ENCODE data around the gene ASPHD1.

ASPHD1 gene

DNA sequence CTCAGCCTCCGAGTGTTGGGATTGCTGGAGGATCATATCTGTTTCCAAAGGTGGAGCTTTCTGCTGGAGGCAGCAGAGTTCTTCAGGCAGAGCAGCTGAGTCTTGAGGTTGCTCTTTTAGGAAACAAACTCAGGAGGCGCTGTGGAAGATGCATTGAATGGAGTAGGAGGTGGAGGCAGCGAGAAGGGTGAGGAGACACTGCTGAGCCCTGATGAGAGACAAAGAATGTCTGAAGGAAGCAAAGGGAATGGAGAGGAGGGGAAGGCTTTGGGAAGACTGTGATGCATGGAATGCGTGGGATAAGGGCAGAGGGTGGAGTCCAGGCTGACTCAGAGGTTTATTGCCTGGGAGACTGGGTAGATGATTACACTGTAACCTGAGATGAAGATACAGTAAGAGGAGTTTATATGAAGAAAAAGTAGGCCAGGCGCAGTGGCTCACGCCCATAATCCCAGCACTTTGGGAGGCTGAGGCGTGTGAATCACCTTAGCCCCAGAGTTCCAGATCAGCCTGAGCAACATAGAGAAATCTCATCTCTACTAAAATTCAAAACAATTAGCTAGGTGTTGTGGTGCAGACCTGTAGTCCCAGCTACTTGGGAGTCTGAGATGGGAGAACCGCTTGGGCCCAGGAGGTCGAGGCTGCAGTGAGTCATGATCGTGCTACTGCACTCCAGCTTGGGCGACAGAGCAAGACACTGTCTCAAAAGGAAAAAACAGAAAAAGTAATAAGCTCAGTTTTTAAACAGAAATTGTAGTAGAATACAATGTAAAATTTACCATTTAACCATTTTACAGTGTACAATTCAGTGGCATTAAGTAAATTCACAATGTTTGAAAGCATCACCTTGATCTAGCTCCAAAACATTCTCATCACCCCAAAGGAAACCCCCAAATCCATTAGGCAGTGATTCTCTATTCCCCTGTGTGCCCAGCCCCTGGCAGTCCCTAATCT is 43.8 kb downstream of the ASPHD1 start:
- no peak for DNase-seq

DNA sequence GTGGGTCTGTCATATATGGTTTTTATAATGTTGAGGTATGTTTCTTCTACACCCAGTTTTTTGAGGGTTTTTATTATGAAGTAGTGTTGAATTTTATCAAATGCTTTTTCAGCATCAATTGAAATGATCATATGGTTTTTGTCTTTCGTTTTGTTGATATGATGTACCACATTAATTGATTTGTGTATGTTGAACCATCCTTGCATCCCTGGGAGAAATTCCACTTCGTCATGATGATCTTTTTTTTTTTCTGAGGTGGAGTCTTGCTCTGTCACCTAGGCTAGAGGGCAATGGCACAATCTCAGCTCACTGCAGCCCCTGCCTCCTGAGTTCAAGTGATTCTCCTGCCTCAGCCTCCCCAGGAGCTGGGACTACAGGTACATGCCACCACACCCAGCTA is 47.6 kb downstream of the ASPHD1 start:
- DNase-seq = no peak

DNA sequence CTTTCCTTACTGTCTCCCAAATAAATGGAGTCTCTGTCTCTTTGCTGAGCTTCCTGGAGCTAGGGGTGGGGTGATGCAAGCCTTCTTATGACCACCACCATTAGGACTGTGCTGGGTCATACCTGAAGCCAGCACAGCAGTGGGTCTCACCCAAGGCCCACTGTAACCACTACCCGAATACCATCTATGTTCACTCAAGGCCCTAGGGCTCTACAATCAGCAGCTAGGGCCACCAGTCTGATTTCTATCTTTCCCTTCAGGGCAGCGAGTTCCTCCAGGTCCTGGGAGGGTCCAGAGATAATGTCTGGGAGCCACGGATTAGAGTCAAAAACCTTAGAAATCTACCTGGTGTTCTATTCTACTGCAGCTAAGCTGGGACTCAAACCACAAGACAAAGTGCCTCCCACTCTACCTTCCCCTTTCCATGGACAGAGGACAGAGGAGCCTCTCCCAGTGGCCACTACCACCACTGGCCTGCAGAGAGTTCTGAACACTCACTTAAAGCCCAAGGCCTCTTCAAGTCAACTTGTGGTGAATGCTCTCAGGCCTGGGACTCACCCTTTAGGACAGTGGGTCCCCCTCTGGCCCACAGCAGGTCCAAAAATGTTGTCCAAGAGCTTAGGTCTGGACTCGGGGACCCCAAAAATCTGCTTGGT is 50.6 kb downstream of the ASPHD1 start:
- DNase-seq = no peak

DNA sequence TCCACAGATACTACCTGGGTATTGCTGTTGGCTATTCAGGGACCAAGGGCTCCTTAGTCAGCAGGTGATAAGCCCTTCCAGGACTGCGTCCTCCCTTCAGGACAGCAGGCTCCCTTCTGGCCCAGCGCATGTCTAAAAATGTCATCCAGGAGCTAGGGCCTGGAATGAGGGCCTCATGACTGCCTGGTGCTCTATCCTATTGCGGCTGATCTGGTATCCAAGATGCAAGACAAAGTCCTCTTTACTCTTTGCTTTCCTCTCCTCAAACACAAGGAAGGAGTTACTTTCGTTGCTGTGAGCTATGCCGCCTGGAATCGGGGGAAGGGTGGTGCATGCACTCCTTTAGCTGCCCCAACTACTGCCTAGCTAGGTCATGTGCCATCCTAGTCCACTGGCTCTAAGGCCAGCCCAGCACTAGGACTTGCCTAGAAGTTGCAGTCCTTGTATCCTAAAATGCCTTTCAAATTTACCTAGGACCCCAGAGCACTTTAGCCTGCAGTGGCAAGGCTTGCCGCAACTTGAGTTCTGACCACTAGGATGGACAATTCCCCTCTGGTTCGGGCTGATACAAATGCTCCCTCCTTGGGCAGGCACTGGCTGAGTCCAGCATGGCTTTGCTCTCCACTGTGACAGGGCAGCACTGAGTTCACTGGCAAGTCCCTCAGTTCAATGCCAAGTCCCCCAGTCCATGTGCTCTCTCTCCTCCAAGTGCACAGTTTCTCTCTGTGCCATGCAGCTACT is 51.5 kb downstream of the ASPHD1 start:
- DNase-seq = no peak

Measured in cortex of kidney (tissue), 1 donor.